Hematopoietic multipotent progenitor cell treated with erythropoietin and hydrocortisone succinate and interleukin-3 and kit ligand, for 6 days (in vitro differentiated cells): ENCODE results near the gene MAD1L1.
A peak's percentile ranks its signal among the peaks of the same experiment; 100 is the strongest.

Source experiments
- DNase-seq: peaks from one replicate; pipeline ENCODE4 v3.0.0-alpha.2; 2015

MAD1L1 gene

GRCh38 chr7:1946025-1946772 is 286.5 kb downstream of the MAD1L1 start:
- no peak for DNase-seq

DNA sequence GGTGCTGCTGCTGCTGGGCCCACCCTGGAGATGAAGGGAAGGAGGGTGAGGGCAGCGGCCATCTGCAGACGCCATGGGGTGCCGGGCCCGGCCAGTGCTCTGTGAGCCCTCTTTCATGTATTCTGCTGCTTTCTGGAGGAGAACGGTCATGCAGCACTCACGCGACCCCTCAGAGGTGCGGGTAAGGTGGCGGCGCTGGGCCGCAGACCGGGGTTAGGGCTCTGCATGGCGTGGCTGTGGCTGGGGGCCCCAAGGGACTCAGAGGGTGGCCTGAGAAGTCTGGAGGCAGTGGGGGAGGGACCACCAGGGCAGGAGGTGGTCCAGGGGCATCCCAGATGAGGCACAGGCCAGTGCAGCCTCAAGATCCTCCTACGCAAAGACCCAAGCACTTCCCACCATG is 287.2 kb downstream of the MAD1L1 start:
- DNase-seq: no peak

- DNase-seq: no peak
These were observed 288.0 kb downstream of the MAD1L1 start for GRCh38 chr7:1944619-1945210.

DNA sequence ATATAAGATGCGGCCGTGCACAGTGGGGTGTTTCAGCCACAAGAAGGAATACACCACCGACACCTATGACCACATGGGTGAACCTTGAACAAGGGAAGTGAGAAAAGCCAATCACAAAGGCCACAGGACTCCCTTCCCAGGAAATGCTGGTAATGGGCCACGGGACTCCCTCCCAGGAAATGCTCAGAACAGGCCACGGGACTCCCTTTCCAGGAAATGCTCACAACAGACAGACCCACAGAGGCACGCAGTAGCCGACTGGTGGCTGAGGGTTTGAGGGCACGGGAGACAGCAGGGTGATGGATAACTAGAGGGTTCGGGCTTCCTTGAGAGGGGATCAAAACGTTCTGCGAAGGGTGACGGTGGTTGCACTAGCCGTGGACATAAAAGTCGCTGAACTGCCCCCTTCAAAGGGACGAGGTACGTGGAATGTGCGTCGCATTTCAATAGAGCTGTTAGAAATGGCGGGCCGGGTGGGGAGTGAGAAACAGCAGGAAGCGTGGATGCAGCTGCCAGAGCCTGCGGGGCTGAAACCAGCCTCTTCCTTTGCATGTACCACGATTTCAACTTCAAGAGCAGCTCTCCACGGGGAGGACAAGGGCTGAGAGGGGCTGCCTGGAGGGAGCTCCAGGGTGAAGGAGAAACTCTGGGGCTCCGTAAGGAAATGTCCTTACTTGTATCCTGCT is 288.7 kb downstream of the MAD1L1 start:
- DNase-seq: no peak

GRCh38 chr7:1943326-1943725 is 289.4 kb downstream of the MAD1L1 start:
- no peak for DNase-seq

DNA sequence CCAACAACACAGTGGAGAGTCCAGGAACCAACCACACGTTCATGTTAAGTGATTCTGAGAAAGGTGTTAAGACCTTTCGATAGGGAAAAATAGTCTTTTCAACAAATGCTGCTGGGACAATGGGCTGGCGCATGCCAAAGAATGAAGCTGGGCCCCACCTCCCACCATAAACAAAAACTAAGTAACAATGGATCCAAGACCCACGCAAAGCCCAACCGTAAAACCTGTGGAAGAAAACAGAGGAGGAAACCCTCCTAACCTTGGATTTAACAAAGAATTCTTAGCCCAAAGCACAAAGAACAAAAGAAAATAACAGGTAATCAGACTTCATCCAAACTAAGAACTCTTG is 289.8 kb downstream of the MAD1L1 start:
- DNase-seq: no peak

DNA sequence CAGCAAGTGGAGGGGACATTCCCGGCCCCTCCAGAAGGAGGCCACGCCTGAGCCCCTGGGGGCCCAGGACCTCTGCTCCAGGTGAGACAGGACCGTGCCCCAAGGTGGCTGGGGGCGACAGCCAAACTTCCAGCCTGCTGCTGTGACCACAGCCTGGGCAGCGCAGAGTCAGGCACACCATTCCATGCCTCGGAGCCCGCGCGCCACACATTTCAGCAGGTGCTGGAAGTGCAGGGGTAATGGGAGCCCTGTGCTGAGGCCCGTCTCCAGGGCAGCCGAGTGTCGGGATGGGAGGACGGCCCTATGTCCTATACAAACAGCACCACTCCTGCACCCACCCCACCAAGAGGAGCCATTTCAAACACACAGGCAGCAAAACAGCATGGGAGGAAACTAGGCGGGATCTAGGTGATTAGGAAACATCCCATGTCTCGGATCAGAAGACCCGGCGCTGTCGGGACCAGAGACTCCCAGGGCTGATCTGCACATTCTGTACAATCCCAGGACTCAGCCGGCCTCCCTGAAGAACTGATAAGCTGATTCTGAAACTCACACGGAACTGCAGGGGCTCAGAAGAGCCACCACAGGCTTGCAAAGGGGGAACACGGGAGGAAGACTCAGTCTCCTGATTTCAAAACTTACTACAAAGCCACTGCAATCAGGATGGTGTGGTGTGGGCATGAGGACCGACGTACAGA is 290.4 kb downstream of the MAD1L1 start:
- DNase-seq: peak; percentile 37

DNA sequence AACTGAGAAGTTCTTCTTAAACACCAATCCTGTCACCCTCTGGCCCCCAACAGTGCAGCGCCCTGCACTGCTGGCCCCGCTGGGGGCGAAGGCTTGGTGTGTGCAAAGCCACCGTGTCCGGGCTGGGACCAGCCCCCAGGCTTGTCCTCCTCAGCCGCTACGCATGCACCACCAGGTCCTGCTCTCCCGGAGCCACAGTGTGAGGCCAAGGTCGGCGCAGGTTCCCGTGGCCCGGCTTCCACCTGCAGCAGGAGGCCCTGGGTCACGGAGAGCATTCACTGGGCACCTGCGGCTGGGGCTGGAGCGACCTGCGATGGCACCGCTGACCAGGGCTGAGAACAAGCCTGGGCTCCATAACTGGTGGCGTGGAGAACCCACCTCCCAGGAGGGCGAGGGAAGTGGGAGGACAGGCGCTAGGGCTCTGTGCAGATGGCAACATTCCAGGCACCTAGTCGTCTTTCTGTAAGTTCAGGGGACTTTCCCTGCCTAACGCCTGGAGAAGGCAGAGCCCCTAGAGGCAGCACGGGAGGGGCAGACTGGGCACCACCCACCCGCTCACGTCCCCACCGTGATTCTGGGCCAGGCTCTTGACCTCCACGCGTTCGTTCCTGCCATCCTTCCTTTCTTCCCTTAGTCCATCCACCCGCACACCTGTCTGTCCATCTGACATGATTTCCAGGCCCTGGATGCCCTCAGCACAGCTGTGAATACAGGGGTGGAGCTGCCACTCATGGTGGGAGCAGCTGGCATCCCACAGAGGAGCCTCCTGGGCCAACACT is 291.1 kb downstream of the MAD1L1 start:
- peak; percentile 28 for DNase-seq

DNA sequence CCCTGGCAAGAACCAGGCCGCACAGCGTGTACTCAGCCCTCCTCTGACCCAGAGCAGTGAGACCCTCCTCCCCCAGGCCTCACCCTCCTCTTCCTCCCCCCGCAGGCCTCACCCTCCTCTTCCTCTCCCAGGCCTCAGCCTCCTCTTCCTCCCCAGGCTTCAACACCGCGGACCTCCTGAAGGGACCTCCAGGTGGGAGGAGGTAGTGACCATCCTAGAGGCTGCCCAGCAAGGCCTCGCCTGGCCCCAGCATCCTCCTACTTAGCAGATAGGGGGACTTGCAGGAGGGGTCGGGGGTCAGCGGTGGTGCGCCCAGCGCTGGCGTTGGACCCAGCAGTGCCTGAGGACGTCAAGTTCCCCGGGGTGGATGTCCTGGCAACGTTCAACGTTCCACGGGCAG is 291.9 kb downstream of the MAD1L1 start:
- no peak for DNase-seq

DNA sequence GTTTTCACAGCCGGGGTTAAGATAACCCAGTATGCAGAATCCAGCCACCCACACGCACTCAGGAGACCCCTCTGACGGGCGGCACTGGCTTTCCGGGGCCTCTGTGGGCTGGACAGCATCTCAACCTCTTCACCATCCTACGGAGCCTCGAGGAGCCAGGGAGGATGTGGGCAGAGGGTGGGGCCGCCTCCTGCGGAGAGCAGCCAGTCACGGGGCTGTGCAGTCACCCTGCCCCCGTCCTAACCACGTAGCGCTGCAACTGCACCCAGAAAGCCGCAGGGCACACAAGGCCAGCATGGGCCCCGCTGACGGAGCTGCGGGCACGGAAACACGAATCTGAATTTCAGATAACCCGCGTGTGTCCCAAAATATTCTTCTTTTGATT is 292.4 kb downstream of the MAD1L1 start:
- peak; percentile 95 for DNase-seq

- DNase-seq: peak; percentile 45
These were observed 293.0 kb downstream of the MAD1L1 start for GRCh38 chr7:1939434-1940401.

- DNase-seq: peak; percentile 40
These were observed 293.8 kb downstream of the MAD1L1 start for GRCh38 chr7:1938788-1939433.

DNA sequence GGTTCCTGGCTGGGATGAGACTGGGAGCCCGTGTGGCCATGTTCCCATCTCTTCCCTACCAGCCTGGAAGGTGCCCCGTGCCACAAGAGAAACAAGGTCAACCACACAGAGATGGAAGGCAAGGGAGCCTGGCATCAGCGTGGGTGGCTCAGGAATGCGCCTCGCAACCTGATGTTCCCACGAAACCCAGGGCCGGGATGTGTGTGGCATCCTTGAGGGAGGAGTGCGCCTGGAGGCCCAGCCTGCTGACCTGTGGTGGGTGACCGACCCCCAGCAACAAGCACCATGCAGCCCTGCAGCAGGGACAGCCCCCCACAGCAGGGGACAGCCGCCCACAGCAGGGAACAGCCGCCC is 295.5 kb downstream of the MAD1L1 start:
- no peak for DNase-seq

- DNase-seq: no peak
These were observed 296.1 kb downstream of the MAD1L1 start for GRCh38 chr7:1936531-1937251.

GRCh38 chr7:1936006-1936310 is 296.8 kb downstream of the MAD1L1 start:
- DNase-seq: no peak

- no peak for DNase-seq
These were observed 297.4 kb downstream of the MAD1L1 start for GRCh38 chr7:1935176-1936005.

DNA sequence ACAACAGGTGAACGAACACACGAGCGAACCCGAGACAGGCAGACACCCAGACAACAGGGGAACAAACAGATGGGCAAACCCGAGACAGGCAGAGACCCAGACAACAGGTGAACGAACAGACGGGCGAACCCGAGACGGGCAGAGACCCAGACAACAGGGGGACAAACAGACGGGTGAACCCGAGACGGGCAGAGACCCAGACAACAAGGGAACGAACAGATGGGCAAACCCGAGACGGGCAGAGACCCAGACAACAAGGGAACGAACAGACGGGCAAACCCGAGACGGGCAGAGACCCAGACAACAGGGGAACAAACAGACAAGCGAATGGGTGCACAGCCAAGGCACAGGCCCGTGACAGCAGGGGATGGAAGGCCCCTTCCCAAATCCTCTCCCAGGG is 298.0 kb downstream of the MAD1L1 start:
- DNase-seq: no peak

GRCh38 chr7:1934017-1934416 is 298.7 kb downstream of the MAD1L1 start:
- DNase-seq: no peak

- no peak for DNase-seq
These were observed 299.5 kb downstream of the MAD1L1 start for GRCh38 chr7:1933066-1933750.
